ENCODE measurements around the gene ITGB7. TPM values are rescaled to one million over a fixed set of nuclear protein-coding genes. Genes with fewer than 3 reads are reported as not detected.

Gene ITGB7
- total RNA-seq, 1 experiment from 2014 or later = 0.90 TPM

- ChIA-PET CTCF (interaction anchor here (0.6 to 4.8 kb wide), 22 partner anchors 7 to 729 kb away, joined by 3 to 58 read pairs (median 4); partner anchors contain the start of genes AAAS, ESPL1, PFDN5 and SPRYD3), POLR2A (interaction anchor here (0.6 to 1.8 kb wide), 4 partner anchors 12 to 122 kb away, joined by 3 to 5 read pairs (median 4); no protein-coding TSS in a partner anchor)
- Mint-ChIP-seq H3K36me3 (peaks cover 5% of the 10 kb centered on the region), H3K27me3 (ENCODE audit: low read depth) (peaks cover 5% of the 10 kb centered on the region; the same call in 1 of the 2 replicates), H3K9me3 (no peaks in the 10 kb centered on the region), H3K4me1 (peaks cover 63% of the 10 kb centered on the region), H3K27ac (peak overlapping the region; percentile 82), H3K4me3 (peak overlapping the region; percentile 42)
- ATAC-seq (peak; percentile 50), DNase-seq (ENCODE audit: low spot score) (peak; percentile 77)
- TF ChIP-seq FOXP4 (CRISPR knock-in tag; IDR thresholded peaks at IDR 0.05) (no peak), NFE2L1 (CRISPR knock-in tag; IDR thresholded peaks at IDR 0.05) (no peak), ZBTB21 (CRISPR knock-in tag; IDR thresholded peaks at IDR 0.05; ENCODE audit: borderline replicate concordance) (0 out of 2 replicates have a peak, but pooled peaks have one; percentile 58), CREB1 (CRISPR knock-in tag; IDR thresholded peaks at IDR 0.05) (no peak), ESRRA (CRISPR knock-in tag; IDR thresholded peaks at IDR 0.05; ENCODE audit: borderline replicate concordance) (no peak)
- TF ChIP-seq, protein P1, sequence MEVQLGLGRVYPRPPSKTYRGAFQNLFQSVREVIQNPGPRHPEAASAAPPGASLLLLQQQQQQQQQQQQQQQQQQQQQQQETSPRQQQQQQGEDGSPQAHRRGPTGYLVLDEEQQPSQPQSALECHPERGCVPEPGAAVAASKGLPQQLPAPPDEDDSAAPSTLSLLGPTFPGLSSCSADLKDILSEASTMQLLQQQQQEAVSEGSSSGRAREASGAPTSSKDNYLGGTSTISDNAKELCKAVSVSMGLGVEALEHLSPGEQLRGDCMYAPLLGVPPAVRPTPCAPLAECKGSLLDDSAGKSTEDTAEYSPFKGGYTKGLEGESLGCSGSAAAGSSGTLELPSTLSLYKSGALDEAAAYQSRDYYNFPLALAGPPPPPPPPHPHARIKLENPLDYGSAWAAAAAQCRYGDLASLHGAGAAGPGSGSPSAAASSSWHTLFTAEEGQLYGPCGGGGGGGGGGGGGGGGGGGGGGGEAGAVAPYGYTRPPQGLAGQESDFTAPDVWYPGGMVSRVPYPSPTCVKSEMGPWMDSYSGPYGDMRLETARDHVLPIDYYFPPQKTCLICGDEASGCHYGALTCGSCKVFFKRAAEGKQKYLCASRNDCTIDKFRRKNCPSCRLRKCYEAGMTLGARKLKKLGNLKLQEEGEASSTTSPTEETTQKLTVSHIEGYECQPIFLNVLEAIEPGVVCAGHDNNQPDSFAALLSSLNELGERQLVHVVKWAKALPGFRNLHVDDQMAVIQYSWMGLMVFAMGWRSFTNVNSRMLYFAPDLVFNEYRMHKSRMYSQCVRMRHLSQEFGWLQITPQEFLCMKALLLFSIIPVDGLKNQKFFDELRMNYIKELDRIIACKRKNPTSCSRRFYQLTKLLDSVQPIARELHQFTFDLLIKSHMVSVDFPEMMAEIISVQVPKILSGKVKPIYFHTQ (CRISPR knock-in tag; IDR thresholded peaks at IDR 0.05) = no peak
These were observed 17.2 kb upstream of the ITGB7 start for GRCh38 chr12:53224061-53224896.

DNA sequence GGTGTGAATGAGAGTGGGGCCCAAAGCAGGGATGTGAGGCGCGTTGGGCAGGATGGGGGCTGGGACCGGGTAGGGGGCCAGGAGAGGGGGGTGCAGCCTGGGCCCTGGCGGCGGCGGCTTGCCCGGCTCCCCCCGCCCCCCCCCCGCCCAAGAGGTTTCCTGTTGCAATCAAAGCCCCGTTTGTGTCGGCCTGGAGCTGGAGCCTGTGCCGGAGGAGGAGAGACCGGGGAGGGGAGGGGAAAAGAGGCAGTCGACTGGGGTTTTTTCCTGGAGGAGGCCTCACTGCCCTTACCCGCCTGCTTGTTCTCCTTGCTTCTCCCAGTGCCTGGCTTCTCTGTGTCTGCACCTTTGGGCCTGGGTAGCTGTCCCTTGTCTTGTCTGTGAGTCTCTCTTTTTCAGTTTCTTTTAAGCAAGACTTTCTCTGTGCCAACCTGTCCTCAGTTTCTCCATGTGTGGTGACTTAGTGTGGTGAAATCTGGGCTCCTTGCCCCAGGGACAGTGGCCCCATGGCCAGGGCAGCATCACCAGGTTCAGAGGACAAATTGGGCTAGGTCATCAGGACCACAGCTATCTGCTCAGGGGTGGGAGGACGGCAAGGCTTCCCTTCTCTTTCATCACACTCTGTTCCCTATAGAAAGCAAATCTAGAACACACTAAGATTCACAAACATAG is 16.5 kb upstream of the ITGB7 start:
- Mint-ChIP-seq H3K36me3 (peaks cover 5% of the 10 kb centered on the region), H3K27me3 (ENCODE audit: low read depth) (peaks cover 7% of the 10 kb centered on the region; the same call in 1 of the 2 replicates), H3K27ac (peak overlapping the region; percentile 82), H3K9me3 (no peaks in the 10 kb centered on the region), H3K4me3 (peak overlapping the region; percentile 77), H3K4me1 (peaks cover 64% of the 10 kb centered on the region)
- no peak for ATAC-seq
- ChIA-PET POLR2A (interaction anchor here (0.6 to 1.0 kb wide), 3 partner anchors 13 to 24 kb away, joined by 3 to 8 read pairs (median 5); a partner anchor contains a TSS), CTCF (interaction anchor here (0.6 to 4.8 kb wide), 9 partner anchors 8 to 65 kb away, joined by 3 to 58 read pairs (median 6); partner anchors contain the start of gene ESPL1)
- TF ChIP-seq SOX15 (CRISPR knock-in tag; IDR thresholded peaks at IDR 0.05) = no peak
- TF ChIP-seq, protein P2, sequence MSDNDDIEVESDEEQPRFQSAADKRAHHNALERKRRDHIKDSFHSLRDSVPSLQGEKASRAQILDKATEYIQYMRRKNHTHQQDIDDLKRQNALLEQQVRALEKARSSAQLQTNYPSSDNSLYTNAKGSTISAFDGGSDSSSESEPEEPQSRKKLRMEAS (CRISPR knock-in tag; IDR thresholded peaks at IDR 0.05) = peak; percentile 29; the same call in 1 of the 2 replicates
- no peak for TF ChIP-seq CREB1 (CRISPR knock-in tag; IDR thresholded peaks at IDR 0.05)
- DNase-seq (ENCODE audit: low spot score) = no peak

DNA sequence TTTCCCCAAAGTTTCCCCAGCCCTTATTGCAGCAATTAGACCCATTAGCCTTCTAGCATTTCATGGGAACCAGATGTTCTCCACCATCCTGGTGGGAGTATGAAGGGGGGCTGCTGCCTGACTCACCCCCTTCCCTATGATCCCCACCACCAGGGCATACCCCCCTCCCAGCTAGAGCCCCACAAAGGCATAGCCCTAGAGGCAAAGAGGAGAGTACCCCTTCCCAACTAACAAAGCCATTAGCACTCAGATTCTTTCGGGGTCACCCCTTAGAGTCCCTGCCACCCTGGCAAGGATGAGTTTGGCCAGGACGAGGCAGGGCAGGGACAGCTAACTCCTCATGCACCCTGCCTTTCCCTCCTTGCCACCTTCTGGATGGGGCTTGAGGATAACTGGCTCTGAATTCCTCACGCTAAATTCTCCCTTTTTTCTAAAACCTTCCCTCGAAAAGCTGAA is 15.8 kb upstream of the ITGB7 start:
- ChIA-PET POLR2A (interaction anchor here (0.6 to 1.0 kb wide), 3 partner anchors 13 to 25 kb away, joined by 3 to 8 read pairs (median 5); a partner anchor contains a TSS), CTCF (interaction anchor here (0.7 to 4.8 kb wide), 9 partner anchors 9 to 122 kb away, joined by 3 to 58 read pairs (median 6); partner anchors contain the start of gene ESPL1)
- Mint-ChIP-seq H3K9me3 (no peaks in the 10 kb centered on the region), H3K27me3 (ENCODE audit: low read depth) (peaks cover 7% of the 10 kb centered on the region; the same call in 1 of the 2 replicates), H3K4me3 (peak overlapping the region; percentile 77), H3K36me3 (peaks cover 5% of the 10 kb centered on the region), H3K4me1 (peaks cover 67% of the 10 kb centered on the region), H3K27ac (peak overlapping the region; percentile 65)
- DNase-seq (ENCODE audit: low spot score) (no peak), ATAC-seq (no peak)
- TF ChIP-seq OVOL2 (CRISPR knock-in tag; IDR thresholded peaks at IDR 0.05; ENCODE audit: borderline replicate concordance) (no peak), TP53 (CRISPR knock-in tag; IDR thresholded peaks at IDR 0.05) (no peak), ELF4 (CRISPR knock-in tag; IDR thresholded peaks at IDR 0.05; ENCODE audit: low read depth) (no peak), ZNF317 (CRISPR knock-in tag; IDR thresholded peaks at IDR 0.05; ENCODE audit: borderline replicate concordance, low read depth) (no peak), ESRRA (CRISPR knock-in tag; IDR thresholded peaks at IDR 0.05; ENCODE audit: borderline replicate concordance) (no peak), FOXP1 (CRISPR knock-in tag; IDR thresholded peaks at IDR 0.05; ENCODE audit: borderline replicate concordance) (no peak), GRHL2 (CRISPR knock-in tag; IDR thresholded peaks at IDR 0.05; ENCODE audit: insufficient replicate concordance, severe bottlenecking) (no peak), CREB1 (CRISPR knock-in tag; IDR thresholded peaks at IDR 0.05) (no peak), ZNF138 (CRISPR knock-in tag; conservative IDR thresholded peaks at IDR 0.05) (no peak), RORB (CRISPR knock-in tag; IDR thresholded peaks at IDR 0.05) (no peak), STAT6 (CRISPR knock-in tag; conservative IDR thresholded peaks at IDR 0.05; ENCODE audit: low read depth) (no peak), ZNF396 (CRISPR knock-in tag; IDR thresholded peaks at IDR 0.05; ENCODE audit: borderline replicate concordance) (no peak)
- TF ChIP-seq, protein P2 (CRISPR knock-in tag; IDR thresholded peaks at IDR 0.05) = no peak

All from WTC11 (cell line).